ENCODE results near the gene TSPAN2. TPM values are rescaled to one million over a fixed set of nuclear protein-coding genes. Genes with fewer than 3 reads are reported as not detected.

TSPAN2 gene
- total and polyA plus RNA-seq, 7 experiments from 2014 or later, result 0.30 to 12.0 (median 4.3) TPM; not detected in 1

- no peak overlapping the region for H3K4me3 ChIP-seq (ENCODE audit: low read length)
- POLR2A ChIA-PET, result no interaction called here
- peaks cover 0 to 6% of the 10 kb centered on the region in 2 donors for H3K4me1 ChIP-seq (ENCODE audit: control insufficient read depth in 2 of 2, insufficient read depth in 2 of 2, low read length in 2 of 2)
- no peak overlapping the region for H3K4me3 Mint-ChIP-seq
- peaks cover 0 to 28% (median 10%) of the 10 kb centered on the region in 5 donors for H3K27me3 Mint-ChIP-seq
- no peak overlapping the region for H3K27ac ChIP-seq (ENCODE audit: low read depth, low read length)
- no peaks in the 10 kb centered on the region for H3K36me3 Mint-ChIP-seq
- CTCF ChIA-PET, result interaction anchor here (0.6 to 1.0 kb wide), 2 partner anchors 9 to 158 kb away, joined by 3 read pairs; no protein-coding TSS in a partner anchor
- no peak overlapping the region for H3K27ac Mint-ChIP-seq
- H3K9me3 ChIP-seq (ENCODE audit: control insufficient read depth in 2 of 3, low read length in 3 of 3), result no peaks in the 10 kb centered on the region
- no peaks in the 10 kb centered on the region for H3K36me3 ChIP-seq (ENCODE audit: control insufficient read depth in 2 of 3, insufficient read depth in 3 of 3, low read length in 3 of 3)
- peaks cover 0 to 7% (median 4%) of the 10 kb centered on the region in 7 donors for H3K4me1 Mint-ChIP-seq
- H3K9me3 Mint-ChIP-seq, result peaks cover 0 to 2% (median 0%) of the 10 kb centered on the region in 11 donors
- no peaks in the 10 kb centered on the region for H3K27me3 ChIP-seq (ENCODE audit: control insufficient read depth in 2 of 2, insufficient read depth in 2 of 2, low read length in 2 of 2)
- DNase-seq (no peak), ATAC-seq (no peak)
- intact Hi-C loops (cut with micrococcal nuclease), result no loop called here
These were observed 46.4 kb upstream of the TSPAN2 start for GRCh38 chr1:115135681-115136080.

- Mint-ChIP-seq H3K9me3 (peaks cover 0 to 5% (median 0%) of the 10 kb centered on the region in 11 donors), H3K4me3 (no peak overlapping the region), H3K4me1 (peaks cover 0 to 7% (median 4%) of the 10 kb centered on the region in 7 donors), H3K27ac (no peak overlapping the region), H3K36me3 (no peaks in the 10 kb centered on the region), H3K27me3 (peaks cover 0 to 29% (median 6%) of the 10 kb centered on the region in 5 donors)
- Histone ChIP-seq H3K27me3 (ENCODE audit: control insufficient read depth in 2 of 2, insufficient read depth in 2 of 2, low read length in 2 of 2) (no peaks in the 10 kb centered on the region), H3K4me1 (ENCODE audit: control insufficient read depth in 2 of 2, insufficient read depth in 2 of 2, low read length in 2 of 2) (peaks cover 0 to 6% of the 10 kb centered on the region in 2 donors), H3K4me3 (ENCODE audit: low read length) (no peak overlapping the region), H3K9me3 (ENCODE audit: control insufficient read depth in 2 of 3, low read length in 3 of 3) (no peaks in the 10 kb centered on the region), H3K36me3 (ENCODE audit: control insufficient read depth in 2 of 3, insufficient read depth in 3 of 3, low read length in 3 of 3) (no peaks in the 10 kb centered on the region), H3K27ac (ENCODE audit: low read depth, low read length) (no peak overlapping the region)
- CTCF ChIA-PET, result interaction anchor here (1.0 kb wide), 1 partner anchor 8 kb away, joined by 3 read pairs; no protein-coding TSS in a partner anchor
- intact Hi-C loops (cut with micrococcal nuclease), result no loop called here
- DNase-seq (no peak), ATAC-seq (no peak)
- POLR2A ChIA-PET, result no interaction called here
These were observed 45.7 kb upstream of the TSPAN2 start for GRCh38 chr1:115134850-115135480.

- intact Hi-C loops (cut with micrococcal nuclease), result no loop called here
- H3K27me3 Mint-ChIP-seq, result peaks cover 0 to 25% (median 6%) of the 10 kb centered on the region in 5 donors
- CTCF ChIA-PET, result no interaction called here
- ATAC-seq, result no peak
- Histone ChIP-seq H3K27me3 (ENCODE audit: control insufficient read depth in 2 of 2, insufficient read depth in 2 of 2, low read length in 2 of 2) (no peaks in the 10 kb centered on the region), H3K9me3 (ENCODE audit: control insufficient read depth in 2 of 3, low read length in 3 of 3) (no peaks in the 10 kb centered on the region), H3K27ac (ENCODE audit: low read depth, low read length) (no peak overlapping the region), H3K4me1 (ENCODE audit: control insufficient read depth in 2 of 2, insufficient read depth in 2 of 2, low read length in 2 of 2) (peaks cover 0 to 5% of the 10 kb centered on the region in 2 donors), H3K36me3 (ENCODE audit: control insufficient read depth in 2 of 3, insufficient read depth in 3 of 3, low read length in 3 of 3) (no peaks in the 10 kb centered on the region), H3K4me3 (ENCODE audit: low read length) (no peak overlapping the region)
- no peaks in the 10 kb centered on the region for H3K36me3 Mint-ChIP-seq
- no peak overlapping the region for H3K4me3 Mint-ChIP-seq
- H3K4me1 Mint-ChIP-seq, result peaks cover 0 to 5% (median 4%) of the 10 kb centered on the region in 7 donors
- POLR2A ChIA-PET, result no interaction called here
- no peak for DNase-seq
- peaks cover 0 to 5% (median 0%) of the 10 kb centered on the region in 11 donors for H3K9me3 Mint-ChIP-seq
- no peak overlapping the region for H3K27ac Mint-ChIP-seq
These were observed 44.9 kb upstream of the TSPAN2 start for GRCh38 chr1:115134231-115134630.

- POLR2A ChIA-PET, result no interaction called here
- no peaks in the 10 kb centered on the region for H3K36me3 ChIP-seq (ENCODE audit: control insufficient read depth in 2 of 3, insufficient read depth in 3 of 3, low read length in 3 of 3)
- CTCF ChIA-PET, result no interaction called here
- Mint-ChIP-seq H3K4me3 (no peak overlapping the region), H3K36me3 (no peaks in the 10 kb centered on the region), H3K4me1 (peaks cover 0 to 3% (median 0%) of the 10 kb centered on the region in 7 donors), H3K9me3 (peaks cover 0 to 5% (median 0%) of the 10 kb centered on the region in 11 donors), H3K27ac (no peak overlapping the region), H3K27me3 (peaks cover 0 to 21% (median 0%) of the 10 kb centered on the region in 5 donors)
- H3K9me3 ChIP-seq (ENCODE audit: control insufficient read depth in 2 of 3, low read length in 3 of 3), result no peaks in the 10 kb centered on the region
- ATAC-seq (no peak), DNase-seq (no peak)
- intact Hi-C loops (cut with micrococcal nuclease), result no loop called here
- no peaks in the 10 kb centered on the region for H3K27me3 ChIP-seq (ENCODE audit: control insufficient read depth in 2 of 2, insufficient read depth in 2 of 2, low read length in 2 of 2)
- H3K4me3 ChIP-seq (ENCODE audit: low read length), result no peak overlapping the region
- no peaks in the 10 kb centered on the region for H3K4me1 ChIP-seq (ENCODE audit: control insufficient read depth in 2 of 2, insufficient read depth in 2 of 2, low read length in 2 of 2)
- H3K27ac ChIP-seq (ENCODE audit: low read depth, low read length), result no peak overlapping the region
These were observed 44.1 kb upstream of the TSPAN2 start for GRCh38 chr1:115133440-115133839.

- H3K4me1 ChIP-seq (ENCODE audit: control insufficient read depth in 2 of 2, insufficient read depth in 2 of 2, low read length in 2 of 2), result no peaks in the 10 kb centered on the region
- Mint-ChIP-seq H3K27me3 (peaks cover 0 to 17% (median 2%) of the 10 kb centered on the region in 5 donors), H3K4me3 (no peak overlapping the region), H3K4me1 (peaks cover 0 to 3% (median 0%) of the 10 kb centered on the region in 7 donors), H3K36me3 (no peaks in the 10 kb centered on the region), H3K9me3 (peaks cover 0 to 5% (median 0%) of the 10 kb centered on the region in 11 donors), H3K27ac (no peak overlapping the region)
- no peak overlapping the region for H3K27ac ChIP-seq (ENCODE audit: low read depth, low read length)
- ChIA-PET POLR2A (no interaction called here), CTCF (no interaction called here)
- H3K36me3 ChIP-seq (ENCODE audit: control insufficient read depth in 2 of 3, insufficient read depth in 3 of 3, low read length in 3 of 3), result no peaks in the 10 kb centered on the region
- no peak overlapping the region for H3K4me3 ChIP-seq (ENCODE audit: low read length)
- H3K9me3 ChIP-seq (ENCODE audit: control insufficient read depth in 2 of 3, low read length in 3 of 3), result no peaks in the 10 kb centered on the region
- intact Hi-C loops (cut with micrococcal nuclease), result no loop called here
- ATAC-seq (no peak), DNase-seq (no peak)
- no peaks in the 10 kb centered on the region for H3K27me3 ChIP-seq (ENCODE audit: control insufficient read depth in 2 of 2, insufficient read depth in 2 of 2, low read length in 2 of 2)
These were observed 41.5 kb upstream of the TSPAN2 start for GRCh38 chr1:115130786-115131185.

- H3K27ac ChIP-seq (ENCODE audit: low read depth, low read length), result no peak overlapping the region
- peaks cover 0 to 3% (median 0%) of the 10 kb centered on the region in 3 experiments for H3K9me3 ChIP-seq (ENCODE audit: control insufficient read depth in 2 of 3, low read length in 3 of 3)
- no peaks in the 10 kb centered on the region for H3K4me1 ChIP-seq (ENCODE audit: control insufficient read depth in 2 of 2, insufficient read depth in 2 of 2, low read length in 2 of 2)
- POLR2A ChIA-PET, result no interaction called here
- no peaks in the 10 kb centered on the region for H3K27me3 ChIP-seq (ENCODE audit: control insufficient read depth in 2 of 2, insufficient read depth in 2 of 2, low read length in 2 of 2)
- DNase-seq (no peak), ATAC-seq (no peak)
- H3K36me3 ChIP-seq (ENCODE audit: control insufficient read depth in 2 of 3, insufficient read depth in 3 of 3, low read length in 3 of 3), result no peaks in the 10 kb centered on the region
- no peak overlapping the region for H3K27ac Mint-ChIP-seq
- intact Hi-C loops (cut with micrococcal nuclease), result no loop called here
- H3K4me3 Mint-ChIP-seq, result no peak overlapping the region
- H3K9me3 Mint-ChIP-seq, result peaks cover 2 to 14% (median 6%) of the 10 kb centered on the region in 11 donors
- no peak overlapping the region for H3K4me3 ChIP-seq (ENCODE audit: low read length)
- CTCF ChIA-PET, result interaction anchor here (1.1 to 1.2 kb wide), 2 partner anchors 8 to 146 kb away, joined by 3 to 5 read pairs; no protein-coding TSS in a partner anchor
- H3K4me1 Mint-ChIP-seq, result peaks cover 0 to 3% (median 0%) of the 10 kb centered on the region in 7 donors
- H3K27me3 Mint-ChIP-seq, result peaks cover 5 to 18% (median 10%) of the 10 kb centered on the region in 5 donors
- peaks cover 0 to under 1% (median 0%) of the 10 kb centered on the region in 5 donors for H3K36me3 Mint-ChIP-seq
These were observed 39.9 kb upstream of the TSPAN2 start for GRCh38 chr1:115129071-115129640.
